Stimulated activated CD4-positive, alpha-beta T cell treated with anti-CD3 and anti-CD28 coated beads, Interleukin-12 subunit alpha, Interleukin-12 subunit beta, amount 100 ng/mL, for 24 hours (primary cell): ENCODE measurements around the gene MYRFL.
"Not testable (repeated sequence)": the region's sequence is repeated elsewhere in the genome, so short reads cannot be mapped to it uniquely, and the experiment has no call there.

Experiments
- DNase-seq, 2 experiments: peaks; one replicate each; pipeline ENCODE4 v3.0.0-alpha.2; 2020; ENCODE audit warnings: low read depth in 2 of 2

Gene MYRFL

GRCh38 chr12:69824966-69825560, at the start of gene MYRFL:
MYRFL (plus strand) TSS chr12:69825227; CDS start chr12:69825518, 291 bp downstream.
- DNase-seq: no peak

- DNase-seq: no peak
These were observed 45.1 kb upstream of the MYRFL start for GRCh38 chr12:69779928-69780327.

- DNase-seq: no peak
These were observed 41.7 kb upstream of the MYRFL start for GRCh38 chr12:69783365-69783764.

GRCh38 chr12:69789351-69789750, 35.7 kb upstream of the MYRFL start:
- DNase-seq: no peak

GRCh38 chr12:69792533-69792932, 32.5 kb upstream of the MYRFL start:
- DNase-seq: no peak

GRCh38 chr12:69807101-69807897, 17.7 kb upstream of the MYRFL start:
- not testable (repeated sequence) for DNase-seq

- DNase-seq: no peak
These were observed 14.0 kb upstream of the MYRFL start for GRCh38 chr12:69810870-69811498.

GRCh38 chr12:69816082-69816481, 8.9 kb upstream of the MYRFL start:
- DNase-seq: no peak

GRCh38 chr12:69821032-69821455, 4.0 kb upstream of the MYRFL start:
- DNase-seq: no peak

GRCh38 chr12:69821456-69822159, 3.4 kb upstream of the MYRFL start:
- DNase-seq: no peak

GRCh38 chr12:69822201-69822860, 2.7 kb upstream of the MYRFL start:
- DNase-seq: no peak

GRCh38 chr12:69824028-69824427, 999 bp upstream of the MYRFL start:
- no peak for DNase-seq

- no peak for DNase-seq
These were observed 3.9 kb downstream of the MYRFL start for GRCh38 chr12:69828897-69829296.

- no peak for DNase-seq
These were observed 8.7 kb downstream of the MYRFL start for GRCh38 chr12:69833696-69834095.

- DNase-seq: no peak
These were observed 9.1 kb downstream of the MYRFL start for GRCh38 chr12:69834147-69834546.

- no peak for DNase-seq
These were observed 9.5 kb downstream of the MYRFL start for GRCh38 chr12:69834576-69834975.

GRCh38 chr12:69835081-69835480, 10.1 kb downstream of the MYRFL start:
- DNase-seq: no peak

- no peak for DNase-seq
These were observed 11.0 kb downstream of the MYRFL start for GRCh38 chr12:69836015-69836414.

GRCh38 chr12:69837191-69837590, 12.2 kb downstream of the MYRFL start:
- no peak for DNase-seq

GRCh38 chr12:69837657-69838415, 12.8 kb downstream of the MYRFL start:
- no peak for DNase-seq

- no peak for DNase-seq
These were observed 15.7 kb downstream of the MYRFL start for GRCh38 chr12:69840727-69841126.
